ENCODE results near the gene CFAP46.
"Not testable (repeated sequence)": the region's sequence is repeated elsewhere in the genome, so short reads cannot be mapped to it uniquely, and the experiment has no call there.

Gene CFAP46

DNA sequence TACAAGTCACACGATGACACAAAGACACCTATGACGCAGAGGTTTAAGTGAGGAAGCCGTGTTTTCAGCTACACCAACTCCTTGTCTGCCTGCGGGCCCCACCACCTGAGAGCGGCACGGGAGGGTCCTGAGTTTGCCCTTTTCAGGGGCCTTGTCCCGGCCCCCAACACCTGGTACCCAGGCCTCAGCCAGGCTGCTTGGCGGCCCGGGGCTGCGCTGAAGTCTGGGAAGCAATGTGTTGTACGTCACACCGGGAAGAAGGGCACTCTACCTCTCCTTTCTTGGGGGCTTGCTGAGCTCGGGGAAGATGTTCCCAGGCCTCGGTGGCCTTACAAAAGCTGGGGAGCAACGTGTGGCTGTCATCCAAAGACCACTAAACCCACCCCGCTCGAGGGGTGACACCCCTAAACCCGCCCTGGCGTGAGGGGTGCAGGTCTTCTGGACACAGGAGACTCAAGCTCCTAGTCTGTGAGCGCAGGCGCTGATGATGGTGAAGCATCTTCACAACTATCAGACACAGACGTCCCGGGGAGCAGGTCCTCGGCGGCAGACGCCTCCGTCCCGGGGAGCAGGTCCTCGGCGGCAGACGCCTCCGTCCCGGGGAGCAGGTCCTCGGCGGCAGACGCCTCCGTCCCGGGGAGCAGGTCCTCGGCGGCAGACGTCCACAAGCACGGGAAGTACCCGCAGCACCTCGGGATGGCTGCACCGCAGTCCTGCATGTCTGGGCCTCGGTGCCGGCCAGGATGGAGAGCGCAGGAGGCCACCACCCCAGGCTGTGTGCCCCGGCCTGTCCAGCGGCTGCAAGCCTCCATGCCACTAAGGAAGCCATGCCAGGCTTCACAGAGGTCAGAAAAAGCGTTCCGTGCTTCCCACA, 15.4 kb downstream of the CFAP46 start:
- no peak for DNase-seq
- no peak for ATAC-seq

DNA sequence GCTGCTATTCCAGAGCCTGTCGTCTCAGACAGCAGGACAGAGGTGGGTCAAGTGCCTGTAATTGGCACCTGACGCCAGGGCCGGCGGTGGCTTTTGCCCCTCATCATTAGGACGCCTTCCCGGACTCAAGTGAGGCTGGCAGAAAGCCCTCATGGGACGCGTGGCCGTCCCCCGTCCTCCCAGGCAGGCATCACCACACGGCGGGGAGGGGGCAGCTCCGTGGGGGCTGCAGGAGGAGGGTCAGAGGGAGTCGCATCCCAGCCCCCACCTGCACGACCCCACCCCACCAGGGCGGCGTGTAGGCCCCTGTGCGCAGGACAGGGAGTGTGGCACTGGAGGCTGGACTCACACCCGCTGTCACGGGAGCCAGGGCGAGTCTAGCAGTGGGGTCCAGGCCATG, 16.3 kb downstream of the CFAP46 start:
- ATAC-seq (no peak), DNase-seq (no peak)

DNA sequence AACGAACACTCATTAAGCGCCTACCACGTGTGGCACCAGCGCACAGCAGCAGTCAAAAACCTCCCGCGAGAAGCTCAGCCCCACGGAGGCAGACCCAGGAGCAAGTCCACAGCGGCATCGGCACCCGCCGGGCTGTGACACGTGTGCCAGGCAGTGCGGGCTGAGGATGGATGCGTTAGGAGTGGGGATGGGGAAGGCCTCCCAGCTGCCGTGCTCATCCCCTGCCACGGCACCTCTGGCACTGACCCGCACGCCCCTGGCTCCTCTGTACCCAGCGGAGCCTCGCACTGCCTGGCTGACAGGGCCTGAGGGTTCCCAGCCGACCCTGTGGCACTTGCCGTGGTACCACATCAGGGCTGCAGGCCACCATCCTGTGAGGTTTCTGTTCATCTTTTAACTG, 16.8 kb downstream of the CFAP46 start:
- ATAC-seq (no peak), DNase-seq (no peak)

DNA sequence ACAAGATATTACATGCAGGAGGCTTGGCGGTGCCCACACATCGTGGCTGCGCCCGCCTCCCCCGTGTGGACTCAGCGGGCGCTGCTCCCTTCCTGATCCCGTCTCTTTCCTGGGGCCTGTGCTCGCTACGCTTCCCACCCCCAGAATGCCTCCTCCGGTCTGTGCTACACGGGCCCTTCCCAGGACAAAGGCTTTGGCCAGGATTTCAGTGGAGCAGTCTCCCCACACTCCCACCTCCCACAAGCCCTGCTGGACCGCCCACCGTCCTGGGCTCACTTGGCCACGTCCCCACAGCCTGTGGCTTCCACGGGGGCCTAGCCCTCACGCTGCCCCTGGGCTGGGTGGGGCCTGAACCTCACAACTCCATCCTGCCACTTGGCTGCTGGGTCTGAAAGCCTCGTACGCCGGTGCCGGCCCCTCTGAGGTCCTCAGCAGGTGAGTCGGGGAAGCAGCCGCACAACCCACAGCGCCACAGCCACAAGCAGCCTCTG, 17.3 kb downstream of the CFAP46 start:
- DNase-seq (no peak), ATAC-seq (no peak)

DNA sequence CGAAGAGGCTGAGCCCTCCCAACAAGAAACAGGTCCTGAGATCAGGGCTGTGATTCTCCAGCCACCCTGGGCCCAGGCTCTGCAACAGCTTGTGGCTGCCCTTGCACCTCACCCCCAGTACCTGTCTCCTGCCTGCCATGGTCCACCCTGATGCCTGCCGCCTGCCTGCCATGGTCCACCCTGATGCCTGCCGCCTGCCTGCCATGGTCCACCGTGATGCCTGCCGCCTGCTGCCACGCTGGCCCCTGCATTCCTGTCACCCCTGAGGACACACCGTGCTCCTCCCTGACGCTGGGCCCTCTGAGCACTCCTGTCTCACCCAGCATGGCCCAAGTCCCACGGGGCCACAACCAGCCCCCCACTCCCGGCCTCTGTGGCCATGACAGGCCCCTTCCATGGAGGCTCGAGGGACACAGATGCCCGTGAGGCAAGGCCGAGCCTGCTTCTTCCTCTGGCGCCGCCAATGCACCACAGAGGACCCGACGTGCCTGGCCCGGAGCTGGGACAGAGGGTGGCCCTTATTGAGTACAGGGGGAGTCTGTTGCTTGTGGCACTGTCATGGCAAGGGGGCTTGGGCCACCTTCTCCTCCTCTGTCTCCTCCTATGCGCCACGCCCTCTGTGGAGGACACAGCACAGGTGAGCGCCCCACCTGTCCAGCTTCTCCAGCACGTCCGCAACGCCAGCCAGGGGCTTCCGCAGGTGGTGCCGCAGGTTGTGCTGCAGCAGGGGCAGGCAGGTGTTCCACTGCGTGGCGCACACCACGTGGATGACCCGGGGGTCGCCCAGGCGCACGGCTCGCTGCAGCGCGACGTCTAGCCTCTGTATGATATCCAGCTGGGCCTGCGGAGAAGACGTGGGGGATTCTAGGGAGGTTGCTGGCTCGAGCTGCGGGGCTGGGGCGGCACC, 18.1 kb downstream of the CFAP46 start:
- ATAC-seq (no peak), DNase-seq (no peak)

DNA sequence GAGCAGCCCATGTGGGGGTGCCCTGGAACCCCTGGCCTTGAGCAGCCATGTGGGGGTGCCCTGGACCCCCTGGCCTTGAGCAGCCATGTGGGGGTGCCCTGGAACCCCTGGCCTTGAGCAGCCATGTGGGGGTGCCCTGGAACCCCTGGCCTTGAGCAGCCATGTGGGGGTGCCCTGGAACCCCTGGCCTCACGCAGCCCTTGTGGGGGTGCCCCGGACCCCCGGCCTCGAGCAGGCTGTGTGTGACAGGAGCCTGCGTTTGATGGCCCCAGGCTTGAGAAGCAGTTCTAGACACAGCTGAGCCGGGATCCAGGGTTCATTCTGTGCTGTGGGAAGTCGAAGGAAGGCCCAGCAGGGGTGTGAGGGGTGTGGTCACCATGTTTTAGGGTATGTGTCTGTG, 19.0 kb downstream of the CFAP46 start:
- not testable (repeated sequence) for DNase-seq, ATAC-seq

DNA sequence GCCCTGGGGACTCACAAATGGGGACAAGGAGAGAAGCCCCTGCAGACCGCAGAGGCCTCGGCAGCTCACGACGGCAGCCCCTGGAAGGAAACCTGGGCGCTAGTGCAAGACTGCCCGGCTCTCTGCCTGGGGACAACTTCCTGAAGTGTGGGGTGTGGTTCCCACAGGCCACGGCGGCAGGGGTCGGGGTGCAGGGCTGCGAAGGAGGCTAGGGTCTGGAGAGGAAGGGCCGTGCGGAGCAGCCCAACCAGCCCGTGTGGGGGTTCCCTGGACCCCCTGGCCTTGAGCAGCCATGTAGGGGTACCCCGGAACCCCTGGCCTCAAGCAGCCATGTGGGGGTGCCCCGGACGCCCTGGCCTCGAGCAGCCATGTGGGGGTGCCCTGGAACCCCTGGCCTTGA, 19.5 kb downstream of the CFAP46 start:
- DNase-seq, result no peak
- no peak for ATAC-seq

DNA sequence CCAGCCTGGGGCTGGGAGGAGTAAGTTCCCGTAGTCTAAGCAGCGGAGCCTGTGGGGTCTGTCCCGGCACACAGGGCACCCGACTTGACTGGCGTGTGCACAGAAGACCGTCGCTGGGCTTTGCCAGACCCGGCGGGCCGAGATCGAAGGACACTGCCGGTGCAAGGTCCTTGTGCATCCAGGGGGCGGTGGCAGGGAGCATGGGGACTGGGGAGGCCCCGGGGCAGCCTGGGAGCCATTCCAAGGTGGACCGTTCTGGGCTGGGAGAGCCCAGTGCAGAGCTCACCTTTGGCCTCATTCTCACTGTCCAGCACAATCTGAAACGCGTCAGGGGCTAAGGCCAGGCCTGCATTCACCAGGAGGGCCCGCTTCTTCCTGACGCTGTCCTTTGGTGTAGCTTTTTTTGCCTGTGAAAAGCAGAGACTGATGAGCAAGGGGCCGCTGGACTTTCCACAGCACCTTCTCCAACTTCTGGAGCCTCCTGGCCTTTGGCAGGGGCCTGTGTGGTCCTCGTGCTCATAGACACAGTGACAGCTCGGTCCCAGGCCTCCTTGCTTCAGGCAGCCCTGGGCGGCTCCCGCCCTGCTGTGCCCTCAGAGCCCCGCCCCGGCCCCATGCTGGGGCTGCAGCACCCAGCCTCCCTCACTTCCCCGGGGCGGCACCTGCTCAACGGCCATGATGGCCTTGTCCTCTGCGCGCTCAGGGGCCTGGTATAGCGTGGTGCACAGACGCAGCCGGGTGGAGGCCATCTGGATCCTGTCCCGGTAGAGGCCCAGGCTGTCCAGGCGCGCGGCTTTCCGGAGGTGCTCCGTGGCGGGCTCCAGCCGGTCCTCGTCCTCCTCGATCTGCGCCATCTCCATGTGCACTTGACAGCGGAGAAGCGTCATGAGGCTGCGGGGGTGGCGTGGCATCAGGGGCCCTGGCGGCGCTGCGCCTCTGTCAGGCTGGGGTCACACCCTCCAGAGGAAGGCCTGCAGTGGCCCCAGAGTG, 20.3 kb downstream of the CFAP46 start:
- no peak for ATAC-seq
- DNase-seq, result no peak

DNA sequence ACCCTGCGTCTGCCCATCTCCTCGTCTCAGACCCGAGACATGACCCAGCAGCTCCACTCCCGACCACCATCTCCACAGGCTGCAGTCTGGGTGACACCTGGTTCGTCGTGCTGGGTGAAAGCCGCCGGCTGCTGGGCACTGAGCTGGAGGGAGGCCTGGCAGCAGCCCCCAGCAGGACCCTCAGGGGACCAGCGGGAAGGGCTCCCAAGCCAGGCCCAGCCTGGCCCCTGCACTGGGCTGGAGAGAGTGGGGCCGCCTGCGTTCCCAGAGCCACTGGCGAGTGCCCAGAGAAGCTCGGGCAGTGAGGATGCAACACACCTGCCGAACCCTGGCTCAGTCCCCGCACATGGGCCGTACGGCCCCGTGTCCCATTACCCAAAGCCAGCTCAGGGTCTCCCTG, 21.3 kb downstream of the CFAP46 start:
- ATAC-seq (no peak), DNase-seq (no peak)

DNA sequence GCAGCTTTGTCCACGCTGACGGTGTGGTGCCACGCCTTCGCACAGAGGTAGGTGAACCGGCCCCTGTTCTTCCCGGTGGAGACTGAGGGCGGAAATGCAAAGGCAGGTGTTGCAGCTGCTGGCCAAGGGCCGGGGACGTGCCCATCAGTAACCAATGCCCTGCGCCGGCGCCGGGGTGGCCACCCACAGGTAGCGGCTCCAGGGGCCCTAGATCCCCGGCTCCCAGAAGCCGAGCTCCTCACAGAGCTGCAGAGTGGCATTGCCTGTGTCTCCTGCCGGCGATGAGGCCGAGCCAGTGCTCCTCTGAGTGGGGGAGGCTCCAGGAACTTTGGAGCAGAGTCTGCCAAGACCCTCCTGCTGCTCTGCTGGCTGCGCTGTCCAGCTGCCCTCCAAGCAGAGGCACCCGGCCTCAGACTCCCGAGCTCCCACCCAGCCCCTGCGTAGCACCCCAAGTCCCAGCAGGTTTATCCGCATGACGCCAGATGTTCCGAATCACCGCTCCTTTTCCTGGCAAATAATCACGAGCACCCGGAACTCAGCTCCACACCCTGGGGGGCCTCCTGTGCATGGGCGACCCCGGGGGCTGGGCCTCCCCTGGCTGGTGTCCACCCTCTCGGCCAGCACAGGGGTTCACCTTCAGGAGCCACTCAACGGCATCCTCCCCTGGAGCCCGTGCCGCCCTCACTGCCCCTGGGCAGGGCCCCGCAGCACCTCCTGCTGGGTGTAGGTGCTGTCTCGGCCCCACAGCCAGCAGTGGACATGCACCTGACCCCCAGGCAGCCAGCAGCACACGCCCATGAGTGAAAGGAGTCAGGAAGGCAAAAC, 22.1 kb downstream of the CFAP46 start:
- ATAC-seq, result no peak
- DNase-seq, result no peak

DNA sequence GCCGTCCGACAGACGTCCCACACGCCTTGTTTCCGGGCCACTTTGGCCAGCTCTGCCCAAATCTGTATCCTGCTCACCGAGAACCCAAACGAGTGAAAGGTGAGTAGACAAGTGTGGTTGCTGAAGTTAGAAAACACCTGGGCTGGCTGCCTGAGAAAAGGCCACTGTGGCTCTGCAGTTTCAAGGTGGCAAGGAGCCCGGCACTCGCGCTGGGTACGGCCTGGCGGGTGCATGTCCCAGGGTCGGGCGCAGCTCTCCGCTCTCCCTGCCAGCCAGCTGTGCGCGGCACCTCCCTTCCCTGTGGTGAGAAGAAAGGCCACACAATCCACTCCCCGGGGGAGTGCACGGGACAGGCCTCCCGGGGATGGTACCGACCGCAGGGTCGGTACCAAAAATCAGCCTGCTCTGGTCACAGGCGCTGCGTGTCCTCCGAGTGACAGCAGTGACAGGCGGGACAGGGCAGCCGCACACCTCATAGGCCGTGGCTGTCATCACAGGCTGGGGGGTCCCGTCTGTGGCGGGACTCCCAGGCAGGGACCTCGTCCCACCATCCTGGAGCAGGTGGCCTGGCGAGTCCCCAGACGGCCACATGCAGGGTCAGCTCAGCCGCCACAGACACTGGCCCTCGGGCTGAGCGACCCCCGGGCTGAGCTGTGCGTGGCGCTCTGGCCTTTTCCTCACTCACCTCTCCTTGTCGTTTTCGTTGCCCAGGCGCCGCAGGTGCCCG, 22.8 kb downstream of the CFAP46 start:
- ATAC-seq (no peak), DNase-seq (no peak)

DNA sequence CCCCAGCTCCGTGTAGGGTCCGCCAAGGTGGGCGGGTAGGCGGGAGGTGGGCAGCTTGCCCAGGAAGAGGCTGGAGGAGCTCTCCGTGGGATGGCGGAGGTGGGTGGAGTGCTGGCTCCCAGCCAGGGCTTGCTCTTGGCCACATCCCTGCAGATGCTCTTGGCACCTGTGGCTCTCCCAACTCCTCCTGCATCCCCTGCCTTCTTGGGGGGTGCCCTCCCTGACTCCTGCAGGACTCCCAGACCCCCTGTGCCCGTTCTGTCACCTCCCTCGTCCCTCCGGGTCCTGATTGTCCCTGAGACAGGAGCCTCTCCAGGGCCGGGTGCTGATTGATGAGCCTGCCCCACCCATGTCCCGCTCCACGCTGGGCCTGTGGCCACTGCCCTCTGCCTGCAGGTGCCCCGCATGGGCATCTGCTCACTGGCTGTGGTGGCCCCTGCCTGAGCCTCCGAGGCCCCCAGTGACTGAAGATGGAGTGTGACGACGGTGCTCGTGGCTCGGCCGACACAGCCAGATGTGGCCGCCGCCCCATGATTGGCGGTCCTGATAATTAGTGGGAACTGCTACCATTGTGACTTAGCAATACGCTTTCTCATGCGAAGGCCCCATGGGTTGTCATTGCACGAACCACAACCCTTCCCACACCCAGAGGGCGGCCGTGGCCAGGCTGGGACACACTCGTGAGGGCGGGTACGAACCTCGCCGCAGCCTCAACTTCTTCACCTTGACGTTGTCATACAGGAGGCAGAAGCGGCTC, 23.6 kb downstream of the CFAP46 start:
- DNase-seq (no peak), ATAC-seq (no peak)

DNA sequence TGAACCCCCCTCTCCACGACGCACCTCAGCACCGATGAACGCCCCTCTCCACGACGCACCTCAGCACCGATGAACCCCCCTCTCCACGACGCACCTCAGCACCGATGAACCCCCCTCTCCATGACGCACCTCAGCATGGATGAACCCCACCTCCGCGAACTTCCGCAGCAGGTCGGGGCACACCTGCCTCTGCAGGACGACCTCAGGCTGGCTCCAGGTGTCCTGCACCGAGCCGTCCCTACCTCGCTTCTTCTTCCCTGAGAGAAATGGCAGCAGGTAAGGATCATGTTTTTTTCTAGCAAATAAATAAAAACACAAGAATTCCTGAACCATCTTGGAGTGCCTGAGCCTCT, 24.1 kb downstream of the CFAP46 start:
- ATAC-seq (no peak), DNase-seq (no peak)

DNA sequence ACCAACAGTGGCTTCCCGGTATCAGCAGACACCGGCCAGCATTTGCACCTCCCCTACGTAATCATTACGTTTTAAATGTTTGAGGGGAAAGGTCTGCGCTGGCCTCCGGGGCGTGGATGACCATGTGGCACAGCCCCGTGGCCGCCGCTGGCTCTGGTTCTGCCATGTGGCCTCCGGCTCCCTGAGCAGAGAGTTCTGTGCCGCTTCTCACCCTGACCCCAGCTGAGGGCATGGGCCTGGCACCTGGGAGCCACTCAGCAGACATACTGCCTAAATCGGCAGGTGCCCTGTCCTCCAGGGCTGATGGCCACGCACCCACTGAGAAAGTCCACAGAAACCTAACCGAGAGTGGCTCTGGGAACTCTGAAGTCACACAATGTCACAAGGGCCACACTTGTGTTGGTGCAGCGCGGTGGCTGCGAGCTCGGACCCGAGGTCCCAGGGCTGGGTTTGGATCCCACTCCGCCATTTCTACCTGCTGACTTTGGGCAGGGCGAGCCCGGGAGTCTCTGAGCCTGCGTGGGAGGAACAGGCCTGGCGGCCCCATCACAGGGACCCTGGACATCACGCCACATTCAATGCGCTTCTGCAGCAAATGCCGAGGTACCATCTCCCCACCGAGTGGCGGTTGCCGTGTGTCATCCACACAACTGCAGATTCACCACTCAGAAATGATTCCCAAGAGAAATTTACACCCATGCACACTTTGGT, 25.3 kb downstream of the CFAP46 start:
- DNase-seq (no peak), ATAC-seq (no peak)

DNA sequence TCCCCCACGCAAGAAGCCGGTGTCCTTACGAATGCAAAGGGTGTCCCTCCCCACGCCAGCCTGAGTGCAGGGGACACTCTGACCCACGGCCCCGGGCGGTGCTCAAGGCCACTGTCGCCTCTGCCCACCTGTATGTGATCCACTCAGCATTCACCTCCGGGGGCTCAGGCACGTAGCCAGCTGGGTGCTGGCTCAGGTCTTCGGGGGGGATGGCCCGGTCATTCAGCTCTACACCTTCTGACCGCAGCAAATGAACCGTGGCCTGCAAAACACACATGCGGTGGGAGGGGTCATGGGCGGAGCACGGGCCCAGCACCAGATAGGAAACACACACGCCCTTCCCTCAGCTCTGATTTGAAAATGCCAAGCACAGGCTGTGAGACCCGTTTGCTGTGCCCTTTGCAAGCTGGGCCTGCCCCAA, 25.9 kb downstream of the CFAP46 start:
- no peak for ATAC-seq
- no peak for DNase-seq

DNA sequence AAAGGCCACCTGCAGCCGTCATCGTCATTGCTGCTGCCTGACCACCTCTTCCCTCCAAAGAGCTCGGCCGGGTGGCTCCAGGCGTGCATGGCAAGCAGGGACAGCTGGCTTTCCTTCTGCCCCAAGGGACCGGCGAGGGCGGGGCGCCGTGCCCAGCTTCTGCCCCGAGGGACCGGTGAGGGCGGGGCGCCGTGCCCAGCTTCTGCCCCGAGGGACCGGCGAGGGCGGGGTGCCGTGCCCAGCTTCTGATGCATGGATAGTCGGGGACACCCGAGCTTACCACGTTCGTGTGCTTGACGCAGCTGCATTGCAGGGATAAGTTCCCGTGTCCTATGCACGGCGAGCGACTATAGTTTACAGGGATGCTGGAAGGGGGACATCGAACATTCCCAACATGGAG, 27.0 kb downstream of the CFAP46 start:
- no peak for DNase-seq
- no peak for ATAC-seq

DNA sequence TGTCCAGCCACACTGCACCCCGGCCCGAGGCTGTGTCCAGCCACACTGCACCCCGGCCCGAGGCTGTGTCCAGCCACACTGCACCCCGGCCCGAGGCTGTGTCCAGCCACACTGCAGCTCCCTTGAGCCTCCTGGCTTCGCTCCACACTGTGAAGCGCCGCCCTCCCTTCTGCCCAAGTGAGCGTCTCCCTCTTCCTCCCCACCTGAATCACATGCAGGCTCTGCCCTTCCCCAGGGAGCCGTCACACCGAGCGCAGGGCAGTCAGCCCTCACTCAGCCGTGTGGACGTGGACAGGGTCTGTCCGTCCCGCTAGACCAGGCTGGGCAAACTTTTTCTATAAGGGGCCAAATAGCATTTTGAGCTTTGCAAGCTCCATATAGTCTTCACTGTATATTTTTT, 27.6 kb downstream of the CFAP46 start:
- ATAC-seq, result no peak
- no peak for DNase-seq

DNA sequence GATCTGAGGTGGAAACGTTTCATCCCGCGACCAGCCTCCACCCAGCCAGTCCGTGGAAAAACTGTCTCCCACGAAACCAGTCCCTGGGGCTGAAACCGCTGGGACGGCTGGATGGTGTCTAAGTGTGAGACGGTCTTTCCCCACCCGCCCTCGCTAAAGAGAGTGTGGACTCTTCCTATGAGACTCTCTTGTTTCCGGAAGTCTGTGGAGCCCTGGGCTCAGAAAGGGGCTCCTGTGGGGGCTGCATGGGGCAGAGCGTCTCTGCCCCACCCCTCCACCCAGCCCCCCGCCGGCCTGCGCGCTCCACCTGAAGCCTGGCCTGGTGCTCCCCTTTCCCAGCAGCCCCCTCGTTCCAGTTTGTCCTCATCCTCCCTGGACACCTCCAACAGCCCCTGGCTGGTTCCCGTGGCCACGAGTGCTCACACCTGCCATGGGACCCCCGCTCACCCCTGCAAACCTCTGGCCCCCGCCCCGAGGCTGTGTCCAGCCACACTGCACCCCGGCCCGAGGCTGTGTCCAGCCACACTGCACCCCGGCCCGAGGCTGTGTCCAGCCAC, 28.7 kb downstream of the CFAP46 start:
- DNase-seq (no peak), ATAC-seq (no peak)
